Fibroblast of gingiva (primary cell): ENCODE data around the gene TMEM238.
"Not testable (repeated sequence)": the region's sequence is repeated elsewhere in the genome, so short reads cannot be mapped to it uniquely, and the experiment has no call there.

Experiments used
- DNase-seq: peaks from one replicate; pipeline ENCODE4 v3.0.0-alpha.2; 2011; ENCODE audit warnings: low read depth

The TMEM238 gene

GRCh38 chr19:55401390-55401789, 17.3 kb upstream of the TMEM238 start:
- DNase-seq = not testable (repeated sequence)

GRCh38 chr19:55400281-55401087, 16.4 kb upstream of the TMEM238 start:
- no peak for DNase-seq

GRCh38 chr19:55398200-55398925, 14.3 kb upstream of the TMEM238 start:
- no peak for DNase-seq

- no peak for DNase-seq
These were observed 9.0 kb upstream of the TMEM238 start for GRCh38 chr19:55392820-55393761.

GRCh38 chr19:55391702-55392615, 7.9 kb upstream of the TMEM238 start:
- DNase-seq = peak; percentile 47

- DNase-seq = no peak
These were observed 7.1 kb upstream of the TMEM238 start for GRCh38 chr19:55391191-55391670.

- no peak for DNase-seq
These were observed 6.4 kb upstream of the TMEM238 start for GRCh38 chr19:55390461-55390880.

GRCh38 chr19:55389386-55390317, 5.6 kb upstream of the TMEM238 start:
- no peak for DNase-seq

- no peak for DNase-seq
These were observed 3.8 kb upstream of the TMEM238 start for GRCh38 chr19:55387736-55388497.

GRCh38 chr19:55386493-55386971, 2.4 kb upstream of the TMEM238 start:
- no peak for DNase-seq

- peak; percentile 97 for DNase-seq
These were observed 1.8 kb upstream of the TMEM238 start, which contains the start of gene RPL28 for GRCh38 chr19:55385724-55386492. Gene RPL28 (plus strand): TSS chr19:55385932. CDS start chr19:55386358, 426 bp downstream.

GRCh38 chr19:55384920-55385723, 1.0 kb upstream of the TMEM238 start:
- DNase-seq = peak; percentile 93

GRCh38 chr19:55383279-55384130, 587 bp downstream of the TMEM238 start:
- DNase-seq = peak; percentile 52

- no peak for DNase-seq
These were observed 1.5 kb downstream of the TMEM238 start for GRCh38 chr19:55382522-55383054.

GRCh38 chr19:55382013-55382412, 2.1 kb downstream of the TMEM238 start:
- DNase-seq = no peak

- no peak for DNase-seq
These were observed 4.9 kb downstream of the TMEM238 start for GRCh38 chr19:55379174-55379573.
